NCI-H2029 (cell line): ENCODE measurements around the gene RFC5.
"Not testable (repeated sequence)": the region's sequence is repeated elsewhere in the genome, so short reads cannot be mapped to it uniquely, and the experiment has no call there.

Experiments
- DNase-seq: peaks from one replicate; lab custom pipeline; 2025; lab: John Stamatoyannopoulos, UW

Gene RFC5

DNA sequence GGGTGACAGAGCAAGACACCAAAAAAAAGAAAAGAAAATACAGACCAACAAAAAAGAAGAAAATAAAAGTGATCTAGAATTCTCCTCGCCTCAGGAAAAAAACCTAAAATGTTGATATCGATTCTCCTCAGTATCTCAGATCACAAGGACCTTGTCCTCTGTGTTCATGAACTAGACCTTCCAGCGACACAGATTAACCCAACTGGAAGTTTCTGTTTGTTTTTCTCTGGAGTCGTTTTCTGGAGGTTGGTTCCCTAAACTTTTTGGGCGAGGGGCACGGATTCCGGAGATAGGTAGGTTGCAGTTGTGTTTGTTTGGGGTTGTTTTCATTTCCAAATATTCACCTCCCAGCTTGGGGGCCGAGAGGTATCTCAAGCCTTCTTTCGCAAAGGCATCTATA lies 559 bp upstream of the RFC5 start:
- no peak for DNase-seq

DNA sequence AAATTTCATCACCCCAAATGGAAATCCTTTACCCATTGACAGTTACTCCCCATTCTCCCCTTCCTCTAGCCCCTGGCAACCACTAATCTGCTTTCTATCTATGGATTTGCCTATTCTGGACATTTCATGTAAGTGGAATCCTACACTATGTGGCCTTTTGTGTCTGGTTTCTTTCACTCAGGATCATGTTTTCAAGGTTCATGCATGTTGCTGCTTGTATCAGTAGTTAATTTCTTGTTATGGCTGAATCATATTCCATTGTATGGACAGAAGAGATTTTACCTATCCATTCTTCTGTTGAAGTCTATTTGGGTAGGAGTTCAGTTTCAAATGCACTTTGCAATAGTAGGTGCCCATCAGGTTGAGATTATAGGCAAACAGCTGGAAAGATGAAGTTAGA lies 1.4 kb downstream of the RFC5 start:
- no peak for DNase-seq

GRCh38 chr12:118020036-118020435 lies 3.5 kb downstream of the RFC5 start:
- no peak for DNase-seq

DNA sequence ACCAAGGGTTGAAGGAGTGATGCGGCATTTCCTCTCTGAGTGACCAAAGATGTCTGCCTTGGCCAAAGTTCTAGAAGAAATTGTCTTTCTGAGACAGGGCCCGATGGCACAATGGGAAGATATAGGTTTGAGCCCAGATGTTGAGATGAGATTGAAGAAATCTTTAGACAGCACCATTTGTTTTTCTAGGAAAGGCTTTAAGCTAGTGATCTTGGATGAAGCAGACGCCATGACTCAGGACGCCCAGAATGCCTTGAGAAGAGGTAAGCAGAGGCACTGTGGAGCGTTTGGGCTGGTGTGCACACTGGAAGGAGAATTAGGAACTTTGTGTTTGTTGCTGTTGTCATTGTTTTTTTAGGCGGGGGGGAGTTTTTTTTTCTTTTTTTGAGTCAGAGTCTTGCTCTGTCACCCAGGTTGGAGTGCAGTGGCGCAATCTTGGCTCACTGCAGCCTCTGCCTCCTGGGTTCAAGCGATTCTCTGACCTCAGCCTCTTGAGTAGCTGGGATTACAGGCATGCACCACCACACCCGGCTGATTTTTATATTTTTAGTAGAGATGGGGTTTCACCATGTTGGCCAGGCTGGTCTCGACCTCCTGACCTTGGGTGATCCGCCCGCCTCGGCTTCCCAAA lies 5.7 kb downstream of the RFC5 start:
- not testable (repeated sequence) for DNase-seq

DNA sequence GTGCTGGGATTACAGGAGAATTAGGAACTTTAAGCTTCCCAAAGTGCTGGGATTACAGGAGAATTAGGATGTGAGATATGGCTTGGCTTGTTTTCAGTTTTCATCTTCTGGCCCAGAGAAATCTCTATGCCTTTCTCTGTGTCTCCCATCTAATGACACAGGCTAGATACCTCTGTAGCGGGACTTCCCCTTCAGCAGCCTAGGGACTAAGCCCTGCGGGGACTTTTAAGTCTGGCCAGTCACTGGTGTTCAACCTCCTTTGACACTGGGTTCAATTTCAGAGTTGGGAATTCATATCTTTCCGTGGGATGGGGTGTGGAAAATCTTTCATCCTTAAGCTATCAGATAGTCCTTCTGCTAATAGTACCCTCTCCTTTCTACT lies 6.2 kb downstream of the RFC5 start:
- no peak for DNase-seq

DNA sequence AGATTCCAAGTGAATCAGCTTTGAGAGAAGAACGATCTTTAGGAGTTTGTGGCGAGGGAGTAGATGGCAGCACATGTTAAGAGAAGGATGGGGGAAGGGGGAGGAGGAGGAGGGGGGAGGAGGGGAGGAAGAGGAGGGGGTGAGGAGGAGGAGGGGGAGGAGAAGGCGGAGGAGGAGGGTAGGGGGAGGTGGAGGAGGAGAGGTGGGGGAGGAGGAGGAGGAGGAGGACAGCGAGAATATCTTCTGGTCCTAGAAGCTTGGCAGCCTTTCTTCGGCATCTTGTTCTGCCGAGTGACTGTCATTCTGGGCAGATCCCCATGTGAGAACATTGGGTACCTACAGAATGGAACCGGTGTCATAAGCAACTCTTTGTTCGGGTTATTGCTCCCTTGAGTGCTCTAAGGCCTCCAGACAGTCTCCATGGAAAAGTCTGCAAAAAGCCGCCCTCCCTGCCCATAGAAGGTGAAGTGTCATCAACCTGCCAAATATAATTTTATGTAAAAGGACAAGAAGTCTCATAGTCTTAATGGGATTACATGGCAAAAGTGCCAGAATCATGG lies 6.9 kb downstream of the RFC5 start:
- no peak for DNase-seq

GRCh38 chr12:118025168-118025567 lies 8.7 kb downstream of the RFC5 start:
- no peak for DNase-seq

DNA sequence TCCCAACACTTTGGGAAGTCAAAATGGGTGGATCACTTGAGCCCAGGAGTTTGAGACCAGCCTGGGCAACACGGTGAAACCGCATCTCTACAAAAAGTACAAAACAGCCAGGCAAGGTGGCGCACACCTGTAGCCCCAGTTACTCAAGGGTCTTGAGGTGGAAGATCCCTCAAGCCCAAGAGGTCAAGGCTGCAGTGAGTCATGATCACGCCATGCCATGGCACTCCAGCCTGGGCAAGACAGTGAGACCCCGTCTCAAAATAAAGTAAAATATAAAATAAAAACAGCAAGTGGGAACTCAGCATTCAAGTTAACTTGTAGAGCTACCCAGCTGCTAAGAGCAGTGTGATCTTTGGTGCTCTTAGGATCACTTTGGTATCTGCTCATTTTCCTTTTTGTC lies 12.7 kb downstream of the RFC5 start:
- no peak for DNase-seq

- DNase-seq = no peak
These were observed 15.7 kb downstream of the RFC5 start for GRCh38 chr12:118032188-118032587.

DNA sequence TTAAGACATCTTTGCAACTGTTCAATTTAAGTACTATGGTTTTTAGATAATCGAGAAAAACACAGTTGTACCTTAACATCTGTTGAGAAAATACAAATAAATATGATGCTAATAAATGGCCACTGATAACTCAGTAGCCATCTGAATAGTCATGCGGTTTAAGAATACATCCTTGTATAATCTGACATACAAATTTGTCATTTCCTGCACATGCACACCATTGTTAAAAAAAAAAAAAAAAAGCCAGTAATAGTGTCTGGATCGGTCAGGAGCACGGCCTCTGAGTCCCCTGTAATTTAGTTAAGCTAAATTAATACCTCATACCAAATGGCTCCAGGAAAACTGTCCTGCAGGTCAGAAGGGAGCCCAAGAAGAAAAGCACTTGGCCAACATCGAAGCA lies 16.8 kb downstream of the RFC5 start:
- no peak for DNase-seq

GRCh38 chr12:118033902-118034301 lies 17.4 kb downstream of the RFC5 start:
- DNase-seq = no peak

- no peak for DNase-seq
These were observed 18.1 kb downstream of the RFC5 start for GRCh38 chr12:118034429-118035189.

- peak; percentile 59 for DNase-seq
These were observed 18.9 kb downstream of the RFC5 start for GRCh38 chr12:118035190-118036041.

DNA sequence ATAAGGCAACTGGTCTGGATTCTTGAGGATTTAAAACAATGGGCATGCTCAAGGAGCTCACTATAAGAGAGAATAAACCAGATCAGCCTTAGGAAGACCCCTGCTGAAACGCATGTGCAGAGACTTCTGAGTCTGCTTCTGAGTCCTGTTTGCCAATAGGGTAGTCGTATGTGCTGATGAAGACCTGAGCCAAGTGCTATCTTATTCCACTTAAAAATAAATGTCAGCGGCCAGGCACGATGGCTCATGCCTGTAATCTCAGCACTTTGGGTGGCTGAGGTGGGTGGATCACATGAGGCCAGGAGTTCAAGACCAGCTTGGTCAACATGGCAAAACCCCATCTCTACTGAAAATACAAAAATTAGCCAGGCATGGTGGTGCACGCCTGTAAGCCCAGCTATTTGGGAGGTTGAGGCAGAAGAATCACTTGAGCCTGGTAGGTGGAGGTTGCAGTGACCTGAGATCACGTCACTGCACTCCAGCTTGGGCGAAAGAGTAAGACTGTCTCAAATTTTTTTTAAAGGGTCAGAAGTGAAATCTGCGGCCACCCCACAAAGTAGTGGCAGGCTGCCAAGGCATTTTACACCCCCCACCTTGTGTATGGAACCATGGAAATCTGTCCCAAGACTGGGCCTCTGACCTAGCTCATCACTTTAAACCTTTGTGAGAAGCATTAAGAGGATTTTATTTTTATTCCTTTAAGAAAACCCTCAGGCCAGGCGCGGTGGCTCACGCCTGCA lies 20.3 kb downstream of the RFC5 start:
- DNase-seq = no peak

GRCh38 chr12:118038137-118038536 lies 21.6 kb downstream of the RFC5 start:
- DNase-seq = peak; percentile 83

DNA sequence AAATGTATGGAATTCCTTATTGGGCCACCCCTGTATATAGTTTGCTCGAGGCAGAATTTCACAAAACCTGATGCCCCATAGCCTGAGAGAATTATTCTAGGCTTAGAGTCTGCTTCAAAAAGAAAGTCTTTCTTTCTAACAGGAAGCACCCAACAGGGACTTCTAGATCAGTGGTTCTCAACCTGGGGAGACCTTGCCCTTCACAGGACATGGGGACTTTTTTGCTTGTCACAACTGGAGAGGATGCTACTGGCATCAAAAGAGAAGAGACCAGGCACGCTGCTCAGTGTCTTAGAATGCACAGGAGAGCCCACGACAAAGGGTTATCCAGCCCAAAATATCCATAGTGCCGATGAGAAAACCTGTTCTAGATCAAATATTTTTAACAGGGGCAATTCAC lies 25.6 kb downstream of the RFC5 start:
- no peak for DNase-seq

- DNase-seq = no peak
These were observed 27.6 kb downstream of the RFC5 start for GRCh38 chr12:118044075-118044474.

GRCh38 chr12:118044577-118044976 lies 28.1 kb downstream of the RFC5 start:
- no peak for DNase-seq

DNA sequence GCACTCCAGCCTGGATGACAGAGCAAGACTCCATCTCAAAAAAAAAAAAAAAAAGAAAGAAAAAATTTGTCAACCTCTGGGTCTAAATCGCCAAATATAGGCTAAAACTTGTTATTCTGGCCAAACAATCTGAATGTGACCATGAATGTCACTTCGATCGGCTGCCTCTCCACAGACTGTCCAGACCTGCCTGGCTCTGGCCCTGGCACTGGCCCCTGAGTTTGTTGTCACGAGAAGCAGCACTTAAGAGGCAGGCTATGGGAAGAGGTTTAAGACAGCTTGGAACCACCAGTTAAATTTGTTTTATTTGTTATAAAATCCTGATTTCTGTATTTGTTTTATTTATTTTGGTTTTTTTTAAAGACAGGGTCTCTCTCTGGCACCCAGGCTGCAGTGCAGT lies 29.9 kb downstream of the RFC5 start:
- DNase-seq = no peak

DNA sequence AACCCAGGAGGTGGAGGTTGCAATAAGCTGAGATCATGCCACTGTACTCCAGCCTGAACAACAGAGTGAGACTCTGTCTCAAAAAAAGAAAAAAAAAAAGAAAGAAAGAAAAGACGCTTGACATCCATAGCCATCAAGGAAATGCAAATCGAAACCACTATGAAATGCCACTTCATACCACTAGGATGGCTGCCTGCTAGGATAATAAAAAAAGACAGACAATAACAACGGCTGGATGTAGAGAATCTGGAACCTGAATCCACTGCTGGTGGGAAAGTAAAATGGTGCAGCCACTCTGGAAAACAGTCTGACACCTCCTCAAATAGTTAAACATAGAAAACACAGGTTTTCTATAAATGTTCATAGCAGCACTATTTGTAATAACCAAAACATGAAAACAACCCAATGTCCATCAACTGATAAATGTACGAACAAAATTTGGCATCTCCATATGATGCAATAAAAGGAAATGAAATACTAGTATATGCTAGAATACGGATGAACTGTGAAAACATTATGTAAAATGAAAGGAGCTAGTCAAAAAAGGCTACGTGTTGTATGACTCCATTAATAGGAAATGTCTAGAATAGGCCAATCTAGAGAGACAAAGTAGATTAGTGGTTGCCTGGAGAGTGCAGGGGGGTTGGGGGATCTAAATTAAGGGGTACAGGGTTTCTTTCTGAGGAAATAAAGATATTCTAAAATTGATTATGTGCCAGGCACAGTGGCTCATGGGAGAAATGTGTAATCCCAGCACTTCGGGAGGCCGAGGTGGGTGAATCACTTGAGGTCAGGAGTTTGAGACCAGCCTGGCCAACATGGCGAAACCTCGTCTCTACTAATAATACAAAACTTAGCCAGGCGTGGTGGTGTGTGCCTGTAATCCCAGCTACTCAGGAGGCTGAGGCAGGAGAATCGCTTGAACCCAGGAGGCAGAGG lies 34.7 kb downstream of the RFC5 start:
- no peak for DNase-seq
